Measurements from ENCODE around the gene CDK10. TPM values are rescaled to one million over a fixed set of nuclear protein-coding genes. Genes with fewer than 3 reads are reported as not detected.

The CDK10 gene
- polyA plus RNA-seq, 3 donors = 16.5 to 107 (median 18.3) TPM

- no peak for TF ChIP-seq CTCF (IDR thresholded peaks at IDR 0.05)
- peaks cover 2% of the 10 kb centered on the region for H3K4me1 Mint-ChIP-seq
- Histone ChIP-seq H3K4me1 (ENCODE audit: control insufficient read depth in 1 of 2, insufficient read depth in 2 of 2, low read length in 2 of 2) (no peaks in the 10 kb centered on the region), H4K20me1 (ENCODE audit: insufficient read depth, low read length) (peaks cover 61% of the 10 kb centered on the region), H2AFZ (ENCODE audit: insufficient read depth, low read depth, low read length, poor library complexity, severe bottlenecking) (no peak overlapping the region), H3K4me3 (replicated peaks in 1 of 3; ENCODE audit: low read depth in 2 of 3, low read length in 3 of 3) (no peak overlapping the region), H3K9me3 (replicated peaks in 1 of 2; ENCODE audit: control insufficient read depth in 1 of 2, insufficient read depth in 1 of 2, low read length in 2 of 2) (no peaks in the 10 kb centered on the region), H3K27ac (ENCODE audit: low read depth in 1 of 2, low read length in 2 of 2) (peak overlapping the region in 1 of 2 donors; percentile 26), H3K4me2 (replicated peaks; ENCODE audit: extremely low read depth, low read length, poor library complexity, severe bottlenecking) (no peak overlapping the region), H3K27me3 (ENCODE audit: control insufficient read depth in 2 of 2, insufficient read depth in 2 of 2, low read length in 2 of 2) (no peaks in the 10 kb centered on the region), H3K79me2 (ENCODE audit: insufficient read depth, low read length) (no peaks in the 10 kb centered on the region), H3K36me3 (replicated peaks in 1 of 2; ENCODE audit: control insufficient read depth in 1 of 2, insufficient read depth in 2 of 2, low read length in 2 of 2) (peaks cover 68 to 93% of the 10 kb centered on the region in 2 donors), H3K9ac (ENCODE audit: insufficient read depth, low read length, poor library complexity, severe bottlenecking) (no peak overlapping the region)
- 84% methylated on average over 3 of the region's 11 CpGs for WGBS (ENCODE audit: insufficient coverage)
- intact Hi-C loops (cut with micrococcal nuclease) = no loop called here
- no peaks in the 10 kb centered on the region for H3K9me3 Mint-ChIP-seq
- H3K36me3 Mint-ChIP-seq = peaks cover 74 to 89% of the 10 kb centered on the region in 2 donors
- peak overlapping the region in 5 of 7 donors; percentile 40 to 76 (median 59) for H3K27ac Mint-ChIP-seq
- DNase-seq = no peak
- H3K27me3 Mint-ChIP-seq (ENCODE audit: low read depth in 3 of 3) = no peaks in the 10 kb centered on the region
- H3K4me3 Mint-ChIP-seq = no peak overlapping the region
These were observed 55.0 kb downstream of the CDK10 start for GRCh38 chr16:89741342-89742014.

GRCh38 chr16:89742948-89743347 is 56.5 kb downstream of the CDK10 start:
- WGBS (ENCODE audit: insufficient coverage) = 89% methylated on average over 4 of the region's 4 CpGs
- H2AFZ ChIP-seq (ENCODE audit: insufficient read depth, low read depth, low read length, poor library complexity, severe bottlenecking) = no peak overlapping the region
- Mint-ChIP-seq H3K36me3 (peaks cover 70 to 87% of the 10 kb centered on the region in 2 donors), H3K4me3 (no peak overlapping the region), H3K9me3 (no peaks in the 10 kb centered on the region), H3K27ac (peak overlapping the region in 3 of 7 donors; percentile 35 to 84 (median 74)), H3K4me1 (no peaks in the 10 kb centered on the region), H3K27me3 (ENCODE audit: low read depth in 3 of 3) (no peaks in the 10 kb centered on the region)
- peaks cover 46% of the 10 kb centered on the region for H4K20me1 ChIP-seq (ENCODE audit: insufficient read depth, low read length)
- H3K36me3 ChIP-seq (replicated peaks in 1 of 2; ENCODE audit: control insufficient read depth in 1 of 2, insufficient read depth in 2 of 2, low read length in 2 of 2) = peaks cover 61 to 91% of the 10 kb centered on the region in 2 donors
- TF ChIP-seq CTCF (IDR thresholded peaks at IDR 0.05) = no peak
- H3K4me1 ChIP-seq (ENCODE audit: control insufficient read depth in 1 of 2, insufficient read depth in 2 of 2, low read length in 2 of 2) = no peaks in the 10 kb centered on the region
- no peak overlapping the region for H3K9ac ChIP-seq (ENCODE audit: insufficient read depth, low read length, poor library complexity, severe bottlenecking)
- H3K79me2 ChIP-seq (ENCODE audit: insufficient read depth, low read length) = no peaks in the 10 kb centered on the region
- no peaks in the 10 kb centered on the region for H3K9me3 ChIP-seq (replicated peaks in 1 of 2; ENCODE audit: control insufficient read depth in 1 of 2, insufficient read depth in 1 of 2, low read length in 2 of 2)
- intact Hi-C loops (cut with micrococcal nuclease) = no loop called here
- H3K4me2 ChIP-seq (replicated peaks; ENCODE audit: extremely low read depth, low read length, poor library complexity, severe bottlenecking) = no peak overlapping the region
- no peak for DNase-seq
- no peaks in the 10 kb centered on the region for H3K27me3 ChIP-seq (ENCODE audit: control insufficient read depth in 2 of 2, insufficient read depth in 2 of 2, low read length in 2 of 2)
- H3K4me3 ChIP-seq (replicated peaks in 1 of 3; ENCODE audit: low read depth in 2 of 3, low read length in 3 of 3) = no peak overlapping the region
- H3K27ac ChIP-seq (ENCODE audit: low read depth in 1 of 2, low read length in 2 of 2) = peak overlapping the region in 1 of 2 donors; percentile 67
